SK-N-DZ (cell line): ENCODE measurements around the gene HIRIP3. TPM values are rescaled to one million over a fixed set of nuclear protein-coding genes. Genes with fewer than 3 reads are reported as not detected.
"Not testable (repeated sequence)": the region's sequence is repeated elsewhere in the genome, so short reads cannot be mapped to it uniquely, and the experiment has no call there.

Experiments used
- DNase-seq: peaks from one replicate; pipeline ENCODE4 v3.0.0-alpha.2; 2015; ENCODE audit warnings: low spot score
- polyA plus RNA-seq, 2 experiments: library from polyadenylated mRNA; depleted of rRNA; stranded (reverse); fragments of >200 nt; gene quantifications; 2 replicates each; pipeline ENCODE4 v1.2.3, GENCODE V29; 2014

HIRIP3 gene, protein sequence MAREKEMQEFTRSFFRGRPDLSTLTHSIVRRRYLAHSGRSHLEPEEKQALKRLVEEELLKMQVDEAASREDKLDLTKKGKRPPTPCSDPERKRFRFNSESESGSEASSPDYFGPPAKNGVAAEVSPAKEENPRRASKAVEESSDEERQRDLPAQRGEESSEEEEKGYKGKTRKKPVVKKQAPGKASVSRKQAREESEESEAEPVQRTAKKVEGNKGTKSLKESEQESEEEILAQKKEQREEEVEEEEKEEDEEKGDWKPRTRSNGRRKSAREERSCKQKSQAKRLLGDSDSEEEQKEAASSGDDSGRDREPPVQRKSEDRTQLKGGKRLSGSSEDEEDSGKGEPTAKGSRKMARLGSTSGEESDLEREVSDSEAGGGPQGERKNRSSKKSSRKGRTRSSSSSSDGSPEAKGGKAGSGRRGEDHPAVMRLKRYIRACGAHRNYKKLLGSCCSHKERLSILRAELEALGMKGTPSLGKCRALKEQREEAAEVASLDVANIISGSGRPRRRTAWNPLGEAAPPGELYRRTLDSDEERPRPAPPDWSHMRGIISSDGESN
- polyA plus RNA-seq (2014; cell fraction: cytosol; rRNA removed), result 44.1 and 45.0 TPM in 2 replicates
- polyA plus RNA-seq (2014; cell fraction: nucleus; rRNA removed), result 29.9 and 44.1 TPM in 2 replicates

- peak; percentile 91 for DNase-seq
Observed at GRCh38 chr16:29995324-29995910, at the start of gene HIRIP3. Gene HIRIP3 (minus strand): TSS chr16:29995617. CDS start chr16:29995605, 12 bp downstream.

- DNase-seq, result no peak
Observed at GRCh38 chr16:30041841-30042240, 46.4 kb upstream of the HIRIP3 start.

DNA sequence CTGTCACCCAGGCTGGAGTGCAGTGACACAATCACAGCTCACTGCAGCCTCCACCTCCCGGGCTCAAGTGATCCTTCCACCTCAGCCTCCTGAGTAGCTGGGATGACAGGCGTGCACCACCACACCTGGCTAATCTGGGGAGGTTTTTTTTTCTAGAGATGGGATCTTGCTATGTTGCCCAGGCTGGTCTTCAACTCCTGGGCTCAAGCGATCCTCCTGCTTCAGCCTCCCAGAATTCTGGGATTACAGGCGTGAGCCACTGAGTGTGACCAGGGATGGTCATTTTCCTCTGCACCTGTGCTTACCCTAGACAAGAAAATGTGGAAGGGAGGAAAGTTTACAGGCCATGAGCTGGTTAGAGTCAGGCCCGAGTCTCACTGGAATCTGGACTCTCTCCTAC lies 45.3 kb upstream of the HIRIP3 start:
- not testable (repeated sequence) for DNase-seq

GRCh38 chr16:30040221-30040620 lies 44.8 kb upstream of the HIRIP3 start:
- DNase-seq, result no peak

- no peak for DNase-seq
Observed at GRCh38 chr16:30033270-30033669, 37.9 kb upstream of the HIRIP3 start.

DNA sequence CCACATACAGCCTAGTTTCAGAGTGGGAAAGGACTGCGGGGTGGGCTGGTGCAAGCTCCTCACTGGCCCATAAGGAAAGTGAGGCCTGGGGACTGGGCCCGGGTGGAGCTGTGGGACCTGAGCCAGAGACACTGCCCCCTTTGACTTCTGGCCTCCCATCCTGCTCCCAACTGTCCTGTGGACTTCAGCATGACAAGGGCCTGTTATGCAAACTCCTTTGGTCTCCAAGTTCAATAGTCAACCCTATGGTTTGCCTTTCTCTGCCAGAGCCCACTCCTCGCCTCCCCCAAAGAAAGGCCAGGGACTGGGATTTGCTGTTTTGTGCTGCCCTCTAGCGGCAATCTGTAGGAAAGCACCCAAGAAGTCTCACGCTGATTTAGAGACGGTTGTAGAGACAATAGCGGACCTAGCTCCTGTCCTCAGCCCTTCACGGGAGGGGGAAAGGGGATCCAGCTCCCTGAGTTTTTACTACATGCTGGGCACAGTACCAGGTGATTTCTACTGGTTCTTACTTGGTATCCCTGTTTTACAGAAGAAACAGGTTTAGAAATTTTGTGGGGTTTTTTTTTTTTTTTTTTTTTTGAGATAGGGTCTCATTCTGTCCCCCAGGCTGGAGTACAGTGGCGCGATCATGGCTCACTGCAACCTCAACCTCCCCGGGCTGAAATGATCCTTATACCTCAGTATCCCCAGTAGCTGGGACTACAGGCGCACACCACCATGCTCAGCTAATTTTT lies 36.8 kb upstream of the HIRIP3 start:
- DNase-seq, result peak; percentile 90

DNA sequence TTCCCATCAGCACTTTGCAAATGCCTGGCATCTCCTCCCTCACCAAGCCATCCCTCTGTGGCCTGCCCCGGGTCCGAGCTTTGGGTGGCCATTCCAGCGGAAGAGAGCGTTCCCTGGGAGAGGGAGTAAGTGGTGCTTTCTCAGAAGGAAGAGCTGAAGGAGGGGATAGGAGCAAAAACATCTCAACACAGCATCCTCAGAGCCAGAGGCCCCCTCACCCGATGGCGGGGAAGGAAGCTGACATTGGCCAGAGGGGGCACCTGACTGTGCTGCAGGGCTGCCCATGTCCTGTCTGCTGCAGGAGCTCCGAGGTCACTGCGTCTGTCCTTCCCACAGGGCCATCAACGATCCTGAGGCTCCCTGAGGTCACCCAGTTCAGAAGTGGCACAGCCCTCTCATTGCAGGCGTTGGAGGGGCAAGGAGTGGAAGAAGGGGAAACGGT lies 36.1 kb upstream of the HIRIP3 start:
- DNase-seq, result no peak

DNA sequence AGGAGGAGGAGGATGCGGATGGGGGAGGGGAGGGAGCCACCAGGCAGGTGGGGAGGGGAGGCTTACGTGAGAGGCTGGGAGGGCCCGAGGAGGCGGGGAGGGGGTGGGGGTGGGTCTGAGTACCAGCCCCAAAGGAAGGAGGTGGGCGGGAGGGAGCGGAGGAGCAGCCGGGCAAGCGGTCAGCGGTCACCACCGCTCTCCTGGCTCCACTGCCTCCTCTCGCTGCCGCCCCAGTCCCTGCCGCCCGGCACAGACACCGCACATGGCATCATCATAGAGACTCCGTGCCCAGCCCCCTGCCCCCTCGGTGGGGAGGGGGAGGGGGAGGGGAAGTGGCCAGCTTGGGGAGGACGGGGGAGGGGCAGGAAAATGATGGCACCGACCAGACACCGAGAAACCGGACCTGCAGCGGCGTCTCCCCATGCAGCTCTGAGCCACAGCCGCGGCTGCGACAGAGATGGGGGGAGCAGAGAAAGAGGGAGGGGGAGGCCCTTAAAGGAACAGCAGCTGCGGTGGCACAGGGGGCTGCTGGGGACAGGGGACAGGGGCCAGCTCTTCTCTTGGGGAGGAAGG lies 35.5 kb upstream of the HIRIP3 start, which contains the start of gene TLCD3B:
TSS of gene TLCD3B (minus strand) at position 431 of the 573 bp plus-strand sequence. CDS start 744 bp downstream, outside the sequence.
- peak; percentile 62 for DNase-seq

DNA sequence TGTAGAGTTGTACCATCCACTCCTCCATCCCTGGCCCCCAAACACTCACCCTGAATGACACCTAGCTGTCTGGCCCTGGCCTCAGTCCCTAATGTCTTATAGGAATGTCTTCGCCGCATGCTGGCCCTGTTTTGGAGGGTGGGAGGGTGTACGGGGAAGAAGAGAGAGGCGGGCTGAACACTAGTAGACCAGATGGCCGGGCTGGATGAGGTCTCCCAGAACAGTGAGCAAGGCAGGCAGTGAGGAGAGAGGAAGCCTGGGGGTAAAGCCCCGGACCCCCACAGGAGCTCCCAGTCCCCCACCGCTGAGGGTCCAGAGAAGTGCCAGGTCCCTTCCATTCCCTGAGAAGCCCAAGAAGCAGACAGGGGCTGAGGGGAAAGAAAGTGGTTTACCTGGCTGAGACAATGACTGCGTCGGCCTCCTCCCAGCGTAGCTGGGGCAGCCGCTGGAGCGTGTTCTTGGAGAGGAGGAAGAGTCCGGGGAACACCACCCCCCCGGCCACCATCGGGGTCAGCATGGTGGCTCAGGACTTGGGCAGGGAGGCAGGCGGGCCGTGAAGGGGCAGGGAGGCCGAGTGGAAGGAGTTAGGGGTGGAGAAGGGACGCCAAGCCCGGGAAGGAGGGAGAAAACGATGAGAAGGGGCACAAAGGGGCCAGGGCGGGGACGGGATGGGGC lies 34.7 kb upstream of the HIRIP3 start:
- no peak for DNase-seq

- DNase-seq, result peak; percentile 52
Observed at GRCh38 chr16:30028438-30029076, 33.1 kb upstream of the HIRIP3 start.

- DNase-seq, result peak; percentile 64
Observed at GRCh38 chr16:30027588-30028437, 32.4 kb upstream of the HIRIP3 start.

DNA sequence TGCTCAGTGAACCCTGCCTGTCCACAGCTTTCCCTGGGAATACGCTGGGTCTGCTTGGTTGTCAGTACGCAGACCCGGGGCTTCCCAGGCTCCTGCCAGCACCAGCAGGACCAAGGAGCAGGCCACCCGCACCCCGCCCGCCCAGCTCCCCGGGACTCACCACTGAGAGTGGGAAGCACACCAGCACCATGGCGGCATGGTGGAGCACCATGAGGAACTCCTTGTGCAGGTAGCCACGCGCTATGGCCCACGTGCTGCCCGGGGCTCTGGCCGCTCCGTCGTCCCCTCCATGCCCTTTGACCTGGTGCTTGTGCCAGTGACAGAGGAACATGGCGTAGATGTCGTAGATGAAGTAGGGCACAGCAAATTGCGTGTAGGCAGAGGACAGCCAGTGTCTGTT lies 31.0 kb upstream of the HIRIP3 start:
- no peak for DNase-seq

DNA sequence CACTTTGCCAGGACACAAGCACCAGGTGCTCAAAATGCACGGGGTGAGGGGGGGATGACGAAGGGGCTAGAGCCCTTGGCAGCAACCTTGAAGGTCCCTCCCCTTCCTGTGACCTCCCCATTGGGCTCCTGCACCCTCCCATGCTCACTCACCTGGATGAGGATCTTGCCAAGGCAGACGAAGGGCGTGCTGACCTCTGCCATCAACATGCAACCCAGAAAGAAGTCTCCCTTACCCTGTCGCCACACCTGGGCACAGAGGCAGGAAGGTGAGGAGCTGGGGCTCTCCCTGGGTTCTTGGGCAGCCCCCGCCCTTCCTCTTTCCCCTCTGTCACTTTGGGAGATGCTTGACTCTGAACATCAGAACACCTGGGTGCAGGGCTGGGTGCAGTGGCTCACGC lies 30.2 kb upstream of the HIRIP3 start:
- no peak for DNase-seq

GRCh38 chr16:30025156-30025555 lies 29.7 kb upstream of the HIRIP3 start:
- DNase-seq, result no peak

DNA sequence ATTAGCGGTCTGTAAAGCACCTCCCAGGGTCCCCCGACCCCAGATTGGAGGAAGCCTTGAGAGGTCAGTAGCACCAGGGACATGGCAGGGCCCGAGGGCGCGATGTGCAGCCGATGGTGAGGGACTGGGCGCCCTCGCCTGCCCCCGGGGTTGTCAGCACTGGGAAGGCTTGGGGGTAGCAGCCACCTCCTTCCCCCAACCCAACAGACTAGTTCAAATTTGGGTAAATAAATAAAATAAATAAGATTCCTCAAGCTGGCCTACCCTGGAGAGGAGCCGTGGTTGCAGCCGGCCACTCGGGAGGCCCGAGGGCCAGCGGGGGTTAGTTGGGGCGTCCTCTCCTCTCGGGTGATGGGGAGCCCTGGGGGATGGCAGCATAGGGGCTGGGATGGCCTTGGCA lies 29.0 kb upstream of the HIRIP3 start:
- no peak for DNase-seq

- no peak for DNase-seq
Observed at GRCh38 chr16:30023586-30023985, 28.2 kb upstream of the HIRIP3 start.

DNA sequence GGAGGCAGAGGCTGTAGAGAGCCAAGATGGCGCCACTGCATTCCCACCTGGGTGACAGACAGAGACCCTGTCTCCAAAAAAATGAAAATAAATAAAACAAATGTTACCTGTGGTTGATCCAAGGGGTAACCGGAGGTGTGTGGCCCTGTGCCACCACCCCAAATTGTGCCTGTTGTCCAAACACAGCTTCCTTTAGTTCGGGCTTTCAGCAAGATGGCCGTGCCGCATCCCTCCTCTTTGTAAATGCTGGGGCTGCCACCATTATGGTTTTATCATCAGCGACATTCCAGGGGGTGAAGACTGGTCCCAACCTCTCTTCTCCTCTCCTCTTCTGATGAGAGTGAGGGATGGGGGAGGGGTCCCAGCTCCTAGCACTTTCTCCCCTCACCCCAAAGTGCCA lies 27.5 kb upstream of the HIRIP3 start, which contains the start of gene C16orf92:
TSS of gene C16orf92 (plus strand) at position 312 of the 400 bp plus-strand sequence. CDS start 143 bp downstream, outside the sequence.
- DNase-seq, result no peak

- DNase-seq, result no peak
Observed at GRCh38 chr16:30018731-30019158, 23.3 kb upstream of the HIRIP3 start.

DNA sequence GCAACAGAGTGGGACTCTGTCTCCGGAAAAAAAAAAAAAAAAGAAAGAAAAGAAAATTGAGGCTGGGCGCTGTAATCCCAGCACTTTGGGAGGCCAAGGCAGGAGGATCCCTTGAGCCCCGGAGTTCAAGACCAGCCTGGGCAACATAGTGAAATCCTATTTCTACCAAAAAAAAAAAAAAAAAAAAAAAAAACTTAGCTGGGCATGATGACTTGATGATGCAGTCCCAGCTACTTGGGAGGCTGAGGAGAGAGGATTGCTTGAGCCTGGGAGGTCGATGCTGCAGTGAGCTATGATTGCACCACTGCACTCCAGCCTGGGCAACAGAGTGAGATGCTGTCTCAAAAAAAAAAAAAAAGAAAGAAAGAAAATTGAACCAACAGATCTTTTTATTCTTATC lies 22.5 kb upstream of the HIRIP3 start:
- not testable (repeated sequence) for DNase-seq
